ENCODE data around the gene ZNF146.

ZNF146 gene

DNA sequence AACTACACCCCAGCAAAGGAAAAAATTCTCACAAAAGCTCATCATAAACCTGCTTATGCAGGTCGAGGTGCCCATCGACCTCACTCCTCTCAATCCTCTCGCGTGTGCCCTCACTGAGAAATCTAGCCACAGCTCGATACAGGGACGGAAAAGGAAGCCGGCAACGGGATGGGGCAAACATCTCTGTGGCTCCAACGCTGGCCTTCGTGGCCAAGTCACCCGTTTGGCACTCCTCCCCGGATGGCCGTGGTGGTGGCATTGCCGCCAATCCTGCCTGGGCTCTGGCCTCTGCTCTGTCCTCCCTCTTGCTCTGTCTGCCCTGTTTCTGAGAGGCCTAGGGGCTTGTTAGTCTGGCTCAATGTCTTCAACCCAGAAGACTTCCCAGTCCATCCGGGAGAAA is 41.2 kb downstream of the ZNF146 start:
- Histone ChIP-seq H2AFZ (ENCODE audit: low read depth, low read length) (no peak overlapping the region), H4K20me1 (ENCODE audit: insufficient read depth, low read length) (no peaks in the 10 kb centered on the region), H3K4me2 (ENCODE audit: low read length) (no peak overlapping the region), H3K4me1 (ENCODE audit: low read length) (no peaks in the 10 kb centered on the region), H3K79me2 (ENCODE audit: low read length) (no peaks in the 10 kb centered on the region), H3K4me3 (ENCODE audit: low read length) (no peak overlapping the region), H3K9ac (ENCODE audit: low read length) (no peak overlapping the region), H3K27me3 (ENCODE audit: low read depth, low read length) (no peaks in the 10 kb centered on the region), H3K27ac (ENCODE audit: low read length) (no peak overlapping the region), H3K36me3 (replicated peaks; ENCODE audit: low read depth, low read length) (peaks cover 8% of the 10 kb centered on the region), H3K9me3 (ENCODE audit: insufficient read depth, low read length) (no peaks in the 10 kb centered on the region)
- TF ChIP-seq, protein P1, sequence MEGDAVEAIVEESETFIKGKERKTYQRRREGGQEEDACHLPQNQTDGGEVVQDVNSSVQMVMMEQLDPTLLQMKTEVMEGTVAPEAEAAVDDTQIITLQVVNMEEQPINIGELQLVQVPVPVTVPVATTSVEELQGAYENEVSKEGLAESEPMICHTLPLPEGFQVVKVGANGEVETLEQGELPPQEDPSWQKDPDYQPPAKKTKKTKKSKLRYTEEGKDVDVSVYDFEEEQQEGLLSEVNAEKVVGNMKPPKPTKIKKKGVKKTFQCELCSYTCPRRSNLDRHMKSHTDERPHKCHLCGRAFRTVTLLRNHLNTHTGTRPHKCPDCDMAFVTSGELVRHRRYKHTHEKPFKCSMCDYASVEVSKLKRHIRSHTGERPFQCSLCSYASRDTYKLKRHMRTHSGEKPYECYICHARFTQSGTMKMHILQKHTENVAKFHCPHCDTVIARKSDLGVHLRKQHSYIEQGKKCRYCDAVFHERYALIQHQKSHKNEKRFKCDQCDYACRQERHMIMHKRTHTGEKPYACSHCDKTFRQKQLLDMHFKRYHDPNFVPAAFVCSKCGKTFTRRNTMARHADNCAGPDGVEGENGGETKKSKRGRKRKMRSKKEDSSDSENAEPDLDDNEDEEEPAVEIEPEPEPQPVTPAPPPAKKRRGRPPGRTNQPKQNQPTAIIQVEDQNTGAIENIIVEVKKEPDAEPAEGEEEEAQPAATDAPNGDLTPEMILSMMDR (IDR thresholded peaks at IDR 0.05; ENCODE audit: low read depth, low read length) = no peak
- no peak for TF ChIP-seq EZH2phosphoT487 (IDR thresholded peaks at IDR 0.05; ENCODE audit: low read depth)

DNA sequence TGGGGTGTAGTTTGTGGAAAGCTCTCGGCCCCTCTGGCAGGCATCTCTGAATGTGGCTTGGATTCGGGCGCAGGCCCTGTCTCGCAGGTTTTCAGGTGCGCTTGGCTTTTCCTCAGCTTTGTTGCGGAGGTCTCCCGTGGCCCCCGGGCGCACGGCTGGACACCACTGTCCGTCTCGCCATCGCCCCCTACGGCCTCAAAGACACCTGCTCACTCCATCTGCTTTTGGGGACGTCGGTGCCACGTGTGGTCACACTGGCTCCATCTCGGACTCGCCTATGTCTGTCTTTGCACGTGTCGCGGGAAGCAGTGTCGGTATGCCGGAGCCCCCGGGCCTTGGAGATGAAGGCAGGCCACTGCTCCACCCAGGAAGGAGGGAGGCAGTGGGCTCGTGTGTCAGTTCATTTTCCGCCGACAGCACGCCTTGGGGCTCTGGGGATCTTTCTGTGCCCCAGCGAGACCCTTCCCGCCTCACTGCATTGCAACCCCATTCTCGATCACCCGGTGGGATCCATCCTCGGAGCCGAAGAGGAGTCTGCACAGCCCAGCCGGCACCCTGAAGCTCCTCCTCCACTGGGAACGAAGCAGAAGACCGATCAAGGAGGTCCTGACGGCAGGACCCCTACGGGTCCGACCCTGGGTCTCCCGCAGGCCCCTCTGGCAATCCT is 42.1 kb downstream of the ZNF146 start:
- no peak overlapping the region for H3K9ac ChIP-seq (ENCODE audit: low read length)
- H3K4me3 ChIP-seq (ENCODE audit: low read length) = no peak overlapping the region
- no peak overlapping the region for H2AFZ ChIP-seq (ENCODE audit: low read depth, low read length)

DNA sequence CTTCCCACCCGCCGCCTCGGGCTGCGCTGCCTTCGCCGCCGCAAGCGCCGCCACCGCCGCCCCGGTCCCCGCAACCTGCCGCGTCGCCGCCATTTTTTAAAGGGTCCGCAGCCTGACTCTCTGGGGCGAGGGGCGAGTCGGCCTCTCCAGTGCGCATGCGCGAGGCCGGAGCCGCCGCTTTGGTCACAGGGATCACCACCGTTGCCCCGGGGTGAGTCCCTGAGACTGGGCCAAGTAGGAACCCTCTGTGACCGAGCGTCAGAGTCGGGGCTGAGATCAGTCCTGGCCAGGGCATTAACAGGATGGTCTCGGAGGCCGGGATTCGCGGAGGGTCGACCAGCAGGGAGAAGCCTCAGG is 42.6 kb downstream of the ZNF146 start:
- Histone ChIP-seq H3K9ac (ENCODE audit: low read length) (no peak overlapping the region), H3K79me2 (ENCODE audit: low read length) (no peaks in the 10 kb centered on the region), H3K4me1 (ENCODE audit: low read length) (no peaks in the 10 kb centered on the region), H3K27me3 (ENCODE audit: low read depth, low read length) (no peaks in the 10 kb centered on the region), H3K27ac (ENCODE audit: low read length) (no peak overlapping the region), H4K20me1 (ENCODE audit: insufficient read depth, low read length) (no peaks in the 10 kb centered on the region), H2AFZ (ENCODE audit: low read depth, low read length) (no peak overlapping the region), H3K4me2 (ENCODE audit: low read length) (no peak overlapping the region), H3K9me3 (ENCODE audit: insufficient read depth, low read length) (no peaks in the 10 kb centered on the region), H3K4me3 (ENCODE audit: low read length) (no peak overlapping the region), H3K36me3 (replicated peaks; ENCODE audit: low read depth, low read length) (peaks cover 8% of the 10 kb centered on the region)
- TF ChIP-seq, protein P1 (IDR thresholded peaks at IDR 0.05; ENCODE audit: low read depth, low read length) = no peak
- TF ChIP-seq EZH2phosphoT487 (IDR thresholded peaks at IDR 0.05; ENCODE audit: low read depth) = no peak

More for the DNA sequence above, 42.1 kb downstream of the ZNF146 start:
- TF ChIP-seq, protein P1 (IDR thresholded peaks at IDR 0.05; ENCODE audit: low read depth, low read length) = no peak
- TF ChIP-seq EZH2phosphoT487 (IDR thresholded peaks at IDR 0.05; ENCODE audit: low read depth) = no peak
- H3K27me3 ChIP-seq (ENCODE audit: low read depth, low read length) = no peaks in the 10 kb centered on the region
- no peaks in the 10 kb centered on the region for H4K20me1 ChIP-seq (ENCODE audit: insufficient read depth, low read length)
- H3K9me3 ChIP-seq (ENCODE audit: insufficient read depth, low read length) = no peaks in the 10 kb centered on the region
- peaks cover 8% of the 10 kb centered on the region for H3K36me3 ChIP-seq (replicated peaks; ENCODE audit: low read depth, low read length)
- H3K79me2 ChIP-seq (ENCODE audit: low read length) = no peaks in the 10 kb centered on the region
- no peaks in the 10 kb centered on the region for H3K4me1 ChIP-seq (ENCODE audit: low read length)
- no peak overlapping the region for H3K27ac ChIP-seq (ENCODE audit: low read length)
- no peak overlapping the region for H3K4me2 ChIP-seq (ENCODE audit: low read length)

DNA sequence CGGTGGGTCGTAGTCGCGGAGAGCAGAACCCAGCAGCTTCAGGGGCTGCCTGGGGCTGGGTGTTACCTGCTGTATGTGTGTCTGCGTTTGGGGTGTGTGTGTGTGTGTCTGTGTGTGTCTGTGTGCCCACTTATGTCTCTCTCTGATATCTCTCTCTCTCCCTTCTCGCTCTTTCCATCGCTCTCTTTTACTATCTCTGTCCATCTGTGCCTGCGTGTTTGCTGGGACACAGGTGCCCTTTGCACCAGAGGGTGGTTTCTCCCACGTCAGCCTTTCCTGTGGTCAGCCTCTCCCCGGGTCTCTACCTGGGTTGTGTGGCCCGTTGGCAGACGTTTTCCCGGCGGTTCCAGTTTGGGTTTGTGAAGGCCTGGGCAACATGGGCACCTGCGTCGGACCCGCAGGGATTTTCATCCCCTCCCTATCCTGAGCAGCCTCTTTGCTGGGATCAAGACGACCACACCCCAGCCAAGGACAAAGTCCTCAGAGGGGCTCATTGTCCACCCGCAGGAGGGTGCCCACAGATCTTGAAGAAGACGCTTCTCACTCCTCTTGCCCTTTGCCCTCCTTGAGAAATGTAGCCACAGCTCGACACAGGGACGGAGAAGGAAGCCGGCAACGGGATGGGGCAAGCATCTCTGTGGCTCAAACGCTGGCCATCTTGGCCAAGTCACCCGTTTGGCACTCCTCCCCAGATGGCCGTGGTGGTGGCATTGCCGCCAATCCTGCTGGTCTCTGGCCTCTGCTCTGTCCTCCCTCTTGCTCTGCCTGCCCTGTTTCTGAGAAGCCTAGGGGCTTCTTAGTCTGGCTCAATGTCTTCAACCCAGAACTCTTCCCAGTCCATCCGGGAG is 43.3 kb downstream of the ZNF146 start:
- H3K9me3 ChIP-seq (ENCODE audit: insufficient read depth, low read length) = no peaks in the 10 kb centered on the region
- H3K4me3 ChIP-seq (ENCODE audit: low read length) = no peak overlapping the region
- no peak overlapping the region for H3K9ac ChIP-seq (ENCODE audit: low read length)
- peaks cover 8% of the 10 kb centered on the region for H3K36me3 ChIP-seq (replicated peaks; ENCODE audit: low read depth, low read length)
- no peak overlapping the region for H3K4me2 ChIP-seq (ENCODE audit: low read length)
- no peak overlapping the region for H3K27ac ChIP-seq (ENCODE audit: low read length)
- no peaks in the 10 kb centered on the region for H3K4me1 ChIP-seq (ENCODE audit: low read length)
- no peak overlapping the region for H2AFZ ChIP-seq (ENCODE audit: low read depth, low read length)
- no peaks in the 10 kb centered on the region for H3K27me3 ChIP-seq (ENCODE audit: low read depth, low read length)
- H3K79me2 ChIP-seq (ENCODE audit: low read length) = no peaks in the 10 kb centered on the region
- TF ChIP-seq EZH2phosphoT487 (IDR thresholded peaks at IDR 0.05; ENCODE audit: low read depth) = no peak
- TF ChIP-seq, protein P1 (IDR thresholded peaks at IDR 0.05; ENCODE audit: low read depth, low read length) = no peak
- H4K20me1 ChIP-seq (ENCODE audit: insufficient read depth, low read length) = no peaks in the 10 kb centered on the region

All from OCI-LY3 (cell line).